ENCODE data around the gene CDC42BPB. TPM values are rescaled to one million over a fixed set of nuclear protein-coding genes. Genes with fewer than 3 reads are reported as not detected.

Gene CDC42BPB
- total RNA-seq, 1 experiment from 2014 or later: 84.4 TPM

DNA sequence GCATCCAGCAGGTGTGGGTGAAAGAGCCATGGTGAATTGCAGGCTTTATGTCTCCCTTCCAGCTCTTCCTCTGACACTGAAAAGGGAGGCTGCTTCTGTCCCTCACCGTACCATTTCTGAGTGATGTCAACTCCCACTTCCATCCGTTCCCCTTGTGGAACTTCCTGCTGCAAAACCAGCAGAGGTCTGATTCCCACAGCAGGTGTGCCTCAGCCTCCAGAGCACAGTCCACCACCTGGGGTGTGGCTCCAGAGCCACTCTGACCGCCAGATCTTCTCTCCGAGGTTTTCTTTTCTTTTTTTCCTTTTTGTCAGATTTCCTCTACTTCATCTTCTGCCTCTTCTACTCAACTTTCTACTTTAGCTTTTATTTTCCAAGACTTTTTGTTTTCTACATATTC lies 62.7 kb downstream of the CDC42BPB start:
- in situ Hi-C loops (cut with HindIII; ENCODE audit: low pct_unique_long_range_greater_than_20kb, low sequenced_read_pairs): no loop called here
- Histone ChIP-seq H3K36me3 (ENCODE audit: control insufficient read depth, insufficient read depth, low read length) (no peaks in the 10 kb centered on the region; the same call in 1 of the 2 replicates), H3K9me3 (ENCODE audit: control insufficient read depth, insufficient read depth, low read depth, low read length) (no peaks in the 10 kb centered on the region), H3K27me3 (ENCODE audit: control insufficient read depth, insufficient read depth, low read length) (no peaks in the 10 kb centered on the region), H3K4me3 (ENCODE audit: low read depth in 2 of 2, low read length in 2 of 2) (no peak overlapping the region), H3K4me1 (ENCODE audit: control insufficient read depth, insufficient read depth, low read length) (peaks cover 11% of the 10 kb centered on the region), H3K27ac (ENCODE audit: low read length) (no peak overlapping the region)
- ChIA-PET POLR2A (no interaction called here), CTCF (interaction anchor here (0.7 kb wide), 1 partner anchor 104 kb away, joined by 3 read pairs; no protein-coding TSS in a partner anchor)
- intact Hi-C loops (cut with micrococcal nuclease; ENCODE audit: unreplicated experiment): no loop called here
- no peak for DNase-seq (ENCODE audit: low read depth, low spot score)
- TF ChIP-seq TCF7L2 (IDR thresholded peaks at IDR 0.05; ENCODE audit: low read depth, low read length): no peak
- TF ChIP-seq, protein P1, sequence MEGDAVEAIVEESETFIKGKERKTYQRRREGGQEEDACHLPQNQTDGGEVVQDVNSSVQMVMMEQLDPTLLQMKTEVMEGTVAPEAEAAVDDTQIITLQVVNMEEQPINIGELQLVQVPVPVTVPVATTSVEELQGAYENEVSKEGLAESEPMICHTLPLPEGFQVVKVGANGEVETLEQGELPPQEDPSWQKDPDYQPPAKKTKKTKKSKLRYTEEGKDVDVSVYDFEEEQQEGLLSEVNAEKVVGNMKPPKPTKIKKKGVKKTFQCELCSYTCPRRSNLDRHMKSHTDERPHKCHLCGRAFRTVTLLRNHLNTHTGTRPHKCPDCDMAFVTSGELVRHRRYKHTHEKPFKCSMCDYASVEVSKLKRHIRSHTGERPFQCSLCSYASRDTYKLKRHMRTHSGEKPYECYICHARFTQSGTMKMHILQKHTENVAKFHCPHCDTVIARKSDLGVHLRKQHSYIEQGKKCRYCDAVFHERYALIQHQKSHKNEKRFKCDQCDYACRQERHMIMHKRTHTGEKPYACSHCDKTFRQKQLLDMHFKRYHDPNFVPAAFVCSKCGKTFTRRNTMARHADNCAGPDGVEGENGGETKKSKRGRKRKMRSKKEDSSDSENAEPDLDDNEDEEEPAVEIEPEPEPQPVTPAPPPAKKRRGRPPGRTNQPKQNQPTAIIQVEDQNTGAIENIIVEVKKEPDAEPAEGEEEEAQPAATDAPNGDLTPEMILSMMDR (IDR thresholded peaks at IDR 0.05): no peak
- TF ChIP-seq SIN3A (IDR thresholded peaks at IDR 0.05; ENCODE audit: borderline replicate concordance, insufficient read depth, low read depth, low read length): no peak
- no peak for TF ChIP-seq POLR2AphosphoS5 (IDR thresholded peaks at IDR 0.05; ENCODE audit: low read depth, low read length)
- TF ChIP-seq, protein P2, sequence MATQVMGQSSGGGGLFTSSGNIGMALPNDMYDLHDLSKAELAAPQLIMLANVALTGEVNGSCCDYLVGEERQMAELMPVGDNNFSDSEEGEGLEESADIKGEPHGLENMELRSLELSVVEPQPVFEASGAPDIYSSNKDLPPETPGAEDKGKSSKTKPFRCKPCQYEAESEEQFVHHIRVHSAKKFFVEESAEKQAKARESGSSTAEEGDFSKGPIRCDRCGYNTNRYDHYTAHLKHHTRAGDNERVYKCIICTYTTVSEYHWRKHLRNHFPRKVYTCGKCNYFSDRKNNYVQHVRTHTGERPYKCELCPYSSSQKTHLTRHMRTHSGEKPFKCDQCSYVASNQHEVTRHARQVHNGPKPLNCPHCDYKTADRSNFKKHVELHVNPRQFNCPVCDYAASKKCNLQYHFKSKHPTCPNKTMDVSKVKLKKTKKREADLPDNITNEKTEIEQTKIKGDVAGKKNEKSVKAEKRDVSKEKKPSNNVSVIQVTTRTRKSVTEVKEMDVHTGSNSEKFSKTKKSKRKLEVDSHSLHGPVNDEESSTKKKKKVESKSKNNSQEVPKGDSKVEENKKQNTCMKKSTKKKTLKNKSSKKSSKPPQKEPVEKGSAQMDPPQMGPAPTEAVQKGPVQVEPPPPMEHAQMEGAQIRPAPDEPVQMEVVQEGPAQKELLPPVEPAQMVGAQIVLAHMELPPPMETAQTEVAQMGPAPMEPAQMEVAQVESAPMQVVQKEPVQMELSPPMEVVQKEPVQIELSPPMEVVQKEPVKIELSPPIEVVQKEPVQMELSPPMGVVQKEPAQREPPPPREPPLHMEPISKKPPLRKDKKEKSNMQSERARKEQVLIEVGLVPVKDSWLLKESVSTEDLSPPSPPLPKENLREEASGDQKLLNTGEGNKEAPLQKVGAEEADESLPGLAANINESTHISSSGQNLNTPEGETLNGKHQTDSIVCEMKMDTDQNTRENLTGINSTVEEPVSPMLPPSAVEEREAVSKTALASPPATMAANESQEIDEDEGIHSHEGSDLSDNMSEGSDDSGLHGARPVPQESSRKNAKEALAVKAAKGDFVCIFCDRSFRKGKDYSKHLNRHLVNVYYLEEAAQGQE (IDR thresholded peaks at IDR 0.05; ENCODE audit: insufficient read depth in 1 of 2, low read depth in 2 of 2, low read length in 1 of 2): no peak
- BruUV-seq (replicated peaks): no TSS peak
- ATAC-seq: no peak

DNA sequence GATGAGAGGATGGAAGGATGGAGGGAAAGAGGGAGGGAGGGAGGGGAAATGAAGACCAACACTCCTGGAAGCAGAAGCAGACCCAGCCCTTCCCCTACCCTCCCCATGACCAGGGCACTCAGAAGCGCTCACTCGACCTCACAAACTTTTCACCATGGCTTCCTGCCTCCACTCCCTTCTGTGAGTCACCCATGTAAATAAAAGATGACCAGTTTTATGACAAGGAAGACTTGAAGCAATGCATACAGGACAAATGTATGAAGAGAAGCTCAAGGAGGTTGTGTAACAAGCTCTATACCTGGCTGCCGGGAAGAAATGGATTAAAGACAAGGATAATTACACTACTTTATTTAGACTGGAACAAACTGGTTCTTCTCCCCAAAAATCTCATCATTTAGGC lies 63.8 kb downstream of the CDC42BPB start:
- H3K4me1 ChIP-seq (ENCODE audit: control insufficient read depth, insufficient read depth, low read length): peaks cover 11% of the 10 kb centered on the region
- DNase-seq (ENCODE audit: low read depth, low spot score): peak; percentile 46
- peak; percentile 93 for ATAC-seq
- 0 out of 2 replicates have a peak overlapping the region, but pooled peaks have one; percentile 39 for H3K27ac ChIP-seq (ENCODE audit: low read length)
- no peak overlapping the region for H3K4me3 ChIP-seq (ENCODE audit: low read depth in 2 of 2, low read length in 2 of 2)
- TF ChIP-seq, protein P1 (IDR thresholded peaks at IDR 0.05): no peak
- TF ChIP-seq, protein P2 (IDR thresholded peaks at IDR 0.05; ENCODE audit: insufficient read depth in 1 of 2, low read depth in 2 of 2, low read length in 1 of 2): no peak
- TF ChIP-seq SIN3A (IDR thresholded peaks at IDR 0.05; ENCODE audit: borderline replicate concordance, insufficient read depth, low read depth, low read length) (no peak), TCF7L2 (IDR thresholded peaks at IDR 0.05; ENCODE audit: low read depth, low read length) (no peak), POLR2AphosphoS5 (IDR thresholded peaks at IDR 0.05; ENCODE audit: low read depth, low read length) (no peak)
- H3K27me3 ChIP-seq (ENCODE audit: control insufficient read depth, insufficient read depth, low read length): no peaks in the 10 kb centered on the region
- in situ Hi-C loops (cut with HindIII; ENCODE audit: low pct_unique_long_range_greater_than_20kb, low sequenced_read_pairs) (no loop called here), intact Hi-C loops (cut with micrococcal nuclease; ENCODE audit: unreplicated experiment) (no loop called here)
- ChIA-PET POLR2A (no interaction called here), CTCF (interaction anchor here (0.6 to 0.9 kb wide), 2 partner anchors 15 to 219 kb away, joined by 3 to 4 read pairs; no protein-coding TSS in a partner anchor)
- H3K9me3 ChIP-seq (ENCODE audit: control insufficient read depth, insufficient read depth, low read depth, low read length): peaks cover 5% of the 10 kb centered on the region; the same call in 1 of the 2 replicates
- peaks cover 3% of the 10 kb centered on the region; the same call in 1 of the 2 replicates for H3K36me3 ChIP-seq (ENCODE audit: control insufficient read depth, insufficient read depth, low read length)
- no TSS peak for BruUV-seq (replicated peaks)

Data from Panc1 (cell line).